PC-3 (cell line): ENCODE data around the gene ELK4.

ENCODE experiments used
- EZH2 ChIP-seq: fragments of 300-600 bp; sonication (generic); IDR thresholded peaks from one replicate; pipeline ENCODE4 v1.6.1; 2017; ENCODE audit warnings: antibody characterized with exemption, mild to moderate bottlenecking, low read length; ENCODE audit not compliant: unreplicated experiment
- EZH2phosphoT487 ChIP-seq: fragments of 300-600 bp; sonication (generic); IDR thresholded peaks from 2 replicates; pipeline ENCODE4 v1.6.1; 2018; ENCODE audit warnings: mild to moderate bottlenecking, antibody characterized with exemption, low read length, borderline replicate concordance
- TF ChIP-seq, protein P1 (sequence below): fragments of 300-600 bp; sonication (generic); conservative IDR thresholded peaks from 2 replicates; pipeline ENCODE4 v1.5.1; 2017; ENCODE audit warnings: antibody characterized with exemption, low read depth, mild to moderate bottlenecking, low read length

DNA sequence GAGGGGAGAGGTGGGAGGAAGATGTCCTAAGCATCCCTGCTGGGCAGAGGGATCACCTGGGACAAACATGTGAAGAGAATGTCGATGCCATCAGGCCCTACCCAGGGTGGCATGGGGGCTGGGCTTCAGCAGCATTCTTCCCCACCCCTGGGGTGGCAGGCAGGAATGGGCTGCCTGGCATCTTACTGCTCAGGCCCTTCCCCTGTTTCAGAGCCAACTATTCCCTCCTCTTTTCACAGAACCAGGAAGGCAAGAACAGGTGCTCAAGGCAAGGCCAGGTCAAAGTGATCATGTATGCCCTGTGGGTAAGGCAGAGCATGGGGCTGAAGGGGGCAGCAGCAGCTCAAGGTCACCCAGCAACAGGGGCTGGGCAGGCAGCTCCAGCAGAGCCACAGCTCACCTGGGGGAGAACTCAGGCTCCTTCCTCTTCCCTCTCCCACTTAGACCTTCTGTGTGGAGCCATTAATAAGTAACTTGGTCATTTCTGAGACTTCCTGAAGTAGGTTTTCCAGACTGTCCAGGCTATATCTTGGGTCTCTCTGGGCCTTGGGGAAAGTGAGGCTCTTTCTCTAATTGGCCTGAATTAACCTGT lies 56.4 kb downstream of the ELK4 start:
- TF ChIP-seq, protein P1, sequence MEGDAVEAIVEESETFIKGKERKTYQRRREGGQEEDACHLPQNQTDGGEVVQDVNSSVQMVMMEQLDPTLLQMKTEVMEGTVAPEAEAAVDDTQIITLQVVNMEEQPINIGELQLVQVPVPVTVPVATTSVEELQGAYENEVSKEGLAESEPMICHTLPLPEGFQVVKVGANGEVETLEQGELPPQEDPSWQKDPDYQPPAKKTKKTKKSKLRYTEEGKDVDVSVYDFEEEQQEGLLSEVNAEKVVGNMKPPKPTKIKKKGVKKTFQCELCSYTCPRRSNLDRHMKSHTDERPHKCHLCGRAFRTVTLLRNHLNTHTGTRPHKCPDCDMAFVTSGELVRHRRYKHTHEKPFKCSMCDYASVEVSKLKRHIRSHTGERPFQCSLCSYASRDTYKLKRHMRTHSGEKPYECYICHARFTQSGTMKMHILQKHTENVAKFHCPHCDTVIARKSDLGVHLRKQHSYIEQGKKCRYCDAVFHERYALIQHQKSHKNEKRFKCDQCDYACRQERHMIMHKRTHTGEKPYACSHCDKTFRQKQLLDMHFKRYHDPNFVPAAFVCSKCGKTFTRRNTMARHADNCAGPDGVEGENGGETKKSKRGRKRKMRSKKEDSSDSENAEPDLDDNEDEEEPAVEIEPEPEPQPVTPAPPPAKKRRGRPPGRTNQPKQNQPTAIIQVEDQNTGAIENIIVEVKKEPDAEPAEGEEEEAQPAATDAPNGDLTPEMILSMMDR, result no peak
- TF ChIP-seq EZH2, result no peak
- TF ChIP-seq EZH2phosphoT487, result no peak
